ENCODE data around the gene HSD3B7.

The HSD3B7 gene

GRCh38 chr16:30950516-30951065 lies 34.4 kb upstream of the HSD3B7 start:
- no peak overlapping the region for H3K27ac ChIP-seq (ENCODE audit: extremely low read depth, low read depth, low read length)

GRCh38 chr16:30951193-30951592 lies 33.8 kb upstream of the HSD3B7 start:
- ChIA-PET CTCF (interaction anchor here (0.7 to 5.3 kb wide), 5 partner anchors 9 to 640 kb away, joined by 3 to 74 read pairs (median 5); no protein-coding TSS in a partner anchor), POLR2A (interaction anchor here (1.3 kb wide), 1 partner anchor 34 kb away, joined by 3 read pairs; the partner anchor contains the start of gene HSD3B7)
- TF ChIP-seq SP7 (tag by site-specific recombination; IDR thresholded peaks at IDR 0.05) (no peak), ZNF785 (tag by site-specific recombination; IDR thresholded peaks at IDR 0.05) (no peak), ZNF768 (tag by site-specific recombination; IDR thresholded peaks at IDR 0.05) (peak; percentile 97; the same call in 1 of the 2 replicates), ZNF654 (tag by site-specific recombination; IDR thresholded peaks at IDR 0.05; ENCODE audit: low read depth) (no peak), ZNF580 (tag by site-specific recombination; IDR thresholded peaks at IDR 0.05) (0 out of 2 replicates have a peak, but pooled peaks have one; percentile 76)
- Histone ChIP-seq H3K27ac (ENCODE audit: extremely low read depth, low read depth, low read length) (no peak overlapping the region), H3K4me1 (ENCODE audit: control insufficient read depth, insufficient read depth, low read length) (peaks cover 2% of the 10 kb centered on the region; the same call in 1 of the 2 replicates), H3K4me3 (ENCODE audit: low read depth, low read length) (no peak overlapping the region), H3K9me3 (ENCODE audit: control insufficient read depth, insufficient read depth, low read depth, low read length) (no peaks in the 10 kb centered on the region), H3K36me3 (ENCODE audit: control insufficient read depth in 2 of 2, insufficient read depth in 1 of 2, low read length in 2 of 2) (peaks cover 0 to 15% of the 10 kb centered on the region in 2 experiments; a peak in 2 of 3 replicates)

More at GRCh38 chr16:30950516-30951065, 34.4 kb upstream of the HSD3B7 start:
- Histone ChIP-seq H3K4me1 (ENCODE audit: control insufficient read depth, insufficient read depth, low read length) (peaks cover 2% of the 10 kb centered on the region; the same call in 1 of the 2 replicates), H3K36me3 (ENCODE audit: control insufficient read depth in 2 of 2, insufficient read depth in 1 of 2, low read length in 2 of 2) (peaks cover 2 to 15% of the 10 kb centered on the region in 2 experiments; a peak in 2 of 3 replicates), H3K9me3 (ENCODE audit: control insufficient read depth, insufficient read depth, low read depth, low read length) (no peaks in the 10 kb centered on the region), H3K4me3 (ENCODE audit: low read depth, low read length) (no peak overlapping the region)
- ChIA-PET CTCF (interaction anchor here (0.9 to 1.5 kb wide), 3 partner anchors 9 to 34 kb away, joined by 3 to 6 read pairs (median 6); no protein-coding TSS in a partner anchor), POLR2A (interaction anchor here (0.6 to 1.3 kb wide), 3 partner anchors 10 to 34 kb away, joined by 3 read pairs; partner anchors contain the start of gene HSD3B7)
- TF ChIP-seq IKZF3 (tag by site-specific recombination; IDR thresholded peaks at IDR 0.05), result no peak
- TF ChIP-seq HOXC10 (CRISPR knock-in tag; IDR thresholded peaks at IDR 0.05), result no peak
- no peak for TF ChIP-seq ZSCAN30 (tag by site-specific recombination; IDR thresholded peaks at IDR 0.05)
- TF ChIP-seq ZFP41 (tag by site-specific recombination; IDR thresholded peaks at IDR 0.05; ENCODE audit: borderline replicate concordance), result no peak
- TF ChIP-seq ZNF133 (tag by site-specific recombination; IDR thresholded peaks at IDR 0.05), result no peak
- TF ChIP-seq SP3 (tag by site-specific recombination; IDR thresholded peaks at IDR 0.05), result no peak
- no peak for TF ChIP-seq ZNF311 (tag by site-specific recombination; IDR thresholded peaks at IDR 0.05; ENCODE audit: borderline replicate concordance)
- TF ChIP-seq ZNF19 (tag by site-specific recombination; IDR thresholded peaks at IDR 0.05; ENCODE audit: low read depth), result no peak
- TF ChIP-seq, protein P1, sequence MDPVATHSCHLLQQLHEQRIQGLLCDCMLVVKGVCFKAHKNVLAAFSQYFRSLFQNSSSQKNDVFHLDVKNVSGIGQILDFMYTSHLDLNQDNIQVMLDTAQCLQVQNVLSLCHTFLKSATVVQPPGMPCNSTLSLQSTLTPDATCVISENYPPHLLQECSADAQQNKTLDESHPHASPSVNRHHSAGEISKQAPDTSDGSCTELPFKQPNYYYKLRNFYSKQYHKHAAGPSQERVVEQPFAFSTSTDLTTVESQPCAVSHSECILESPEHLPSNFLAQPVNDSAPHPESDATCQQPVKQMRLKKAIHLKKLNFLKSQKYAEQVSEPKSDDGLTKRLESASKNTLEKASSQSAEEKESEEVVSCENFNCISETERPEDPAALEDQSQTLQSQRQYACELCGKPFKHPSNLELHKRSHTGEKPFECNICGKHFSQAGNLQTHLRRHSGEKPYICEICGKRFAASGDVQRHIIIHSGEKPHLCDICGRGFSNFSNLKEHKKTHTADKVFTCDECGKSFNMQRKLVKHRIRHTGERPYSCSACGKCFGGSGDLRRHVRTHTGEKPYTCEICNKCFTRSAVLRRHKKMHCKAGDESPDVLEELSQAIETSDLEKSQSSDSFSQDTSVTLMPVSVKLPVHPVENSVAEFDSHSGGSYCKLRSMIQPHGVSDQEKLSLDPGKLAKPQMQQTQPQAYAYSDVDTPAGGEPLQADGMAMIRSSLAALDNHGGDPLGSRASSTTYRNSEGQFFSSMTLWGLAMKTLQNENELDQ (tag by site-specific recombination; IDR thresholded peaks at IDR 0.05; ENCODE audit: low read depth), result no peak
- no peak for TF ChIP-seq EGR2 (tag by site-specific recombination; IDR thresholded peaks at IDR 0.05; ENCODE audit: low read depth)
- TF ChIP-seq ZNF530 (tag by site-specific recombination; IDR thresholded peaks at IDR 0.05; ENCODE audit: low read depth), result no peak
- TF ChIP-seq ZBTB21 (tag by site-specific recombination; IDR thresholded peaks at IDR 0.05), result no peak

DNA sequence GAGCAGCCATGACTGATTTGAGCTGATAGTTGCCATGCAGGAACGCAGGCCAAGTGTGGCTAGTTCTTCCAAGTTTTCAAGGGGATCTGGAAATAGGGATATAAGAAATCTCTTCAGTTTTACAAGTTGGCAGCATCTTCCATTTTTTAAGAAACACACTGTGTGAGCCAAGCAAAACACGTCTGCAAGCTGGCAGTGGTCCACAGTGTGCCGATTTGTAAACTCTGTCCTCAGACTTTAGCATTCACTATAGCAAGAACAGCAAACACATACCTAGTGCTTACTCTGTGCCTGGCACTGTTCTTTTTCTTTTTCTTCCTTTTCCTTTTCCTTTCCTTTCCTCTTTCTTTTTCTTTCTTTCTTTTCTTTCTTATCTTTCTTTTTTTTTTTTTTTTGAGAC lies 33.3 kb upstream of the HSD3B7 start:
- Histone ChIP-seq H3K27ac (ENCODE audit: extremely low read depth, low read depth, low read length) (no peak overlapping the region), H3K36me3 (ENCODE audit: control insufficient read depth in 2 of 2, insufficient read depth in 1 of 2, low read length in 2 of 2) (peaks cover 0 to 10% of the 10 kb centered on the region in 2 experiments; a peak in 1 of 3 replicates), H3K4me3 (ENCODE audit: low read depth, low read length) (no peak overlapping the region), H3K4me1 (ENCODE audit: control insufficient read depth, insufficient read depth, low read length) (peaks cover 2% of the 10 kb centered on the region; the same call in 1 of the 2 replicates), H3K9me3 (ENCODE audit: control insufficient read depth, insufficient read depth, low read depth, low read length) (no peaks in the 10 kb centered on the region)
- ChIA-PET POLR2A (interaction anchor here (0.6 to 1.3 kb wide), 2 partner anchors 12 to 33 kb away, joined by 3 read pairs; partner anchors contain the start of gene HSD3B7), CTCF (interaction anchor here (0.6 to 5.3 kb wide), 8 partner anchors 10 to 759 kb away, joined by 3 to 74 read pairs (median 4); no protein-coding TSS in a partner anchor)
- no peak for TF ChIP-seq ZFP37 (tag by site-specific recombination; IDR thresholded peaks at IDR 0.05)
- TF ChIP-seq BCL6B (tag by site-specific recombination; IDR thresholded peaks at IDR 0.05), result no peak
- TF ChIP-seq ZNF501 (tag by site-specific recombination; IDR thresholded peaks at IDR 0.05), result no peak
- TF ChIP-seq KLF1 (tag by site-specific recombination; IDR thresholded peaks at IDR 0.05), result no peak
- TF ChIP-seq ZNF394 (tag by site-specific recombination; IDR thresholded peaks at IDR 0.05; ENCODE audit: borderline replicate concordance), result no peak
- TF ChIP-seq, protein P1 (tag by site-specific recombination; IDR thresholded peaks at IDR 0.05; ENCODE audit: low read depth), result peak; percentile 11; the same call in 1 of the 2 replicates
- TF ChIP-seq PRDM1 (tag by site-specific recombination; IDR thresholded peaks at IDR 0.05), result peak; percentile 93
- no peak for TF ChIP-seq ZNF341 (tag by site-specific recombination; IDR thresholded peaks at IDR 0.05; ENCODE audit: low read depth)
- no peak for TF ChIP-seq ZNF510 (tag by site-specific recombination; IDR thresholded peaks at IDR 0.05; ENCODE audit: insufficient replicate concordance)
